ENCODE measurements around the gene NEAT1.

The NEAT1 gene
- total RNA-seq: 721 to 1,016 reads per million in 2 donors

DNA sequence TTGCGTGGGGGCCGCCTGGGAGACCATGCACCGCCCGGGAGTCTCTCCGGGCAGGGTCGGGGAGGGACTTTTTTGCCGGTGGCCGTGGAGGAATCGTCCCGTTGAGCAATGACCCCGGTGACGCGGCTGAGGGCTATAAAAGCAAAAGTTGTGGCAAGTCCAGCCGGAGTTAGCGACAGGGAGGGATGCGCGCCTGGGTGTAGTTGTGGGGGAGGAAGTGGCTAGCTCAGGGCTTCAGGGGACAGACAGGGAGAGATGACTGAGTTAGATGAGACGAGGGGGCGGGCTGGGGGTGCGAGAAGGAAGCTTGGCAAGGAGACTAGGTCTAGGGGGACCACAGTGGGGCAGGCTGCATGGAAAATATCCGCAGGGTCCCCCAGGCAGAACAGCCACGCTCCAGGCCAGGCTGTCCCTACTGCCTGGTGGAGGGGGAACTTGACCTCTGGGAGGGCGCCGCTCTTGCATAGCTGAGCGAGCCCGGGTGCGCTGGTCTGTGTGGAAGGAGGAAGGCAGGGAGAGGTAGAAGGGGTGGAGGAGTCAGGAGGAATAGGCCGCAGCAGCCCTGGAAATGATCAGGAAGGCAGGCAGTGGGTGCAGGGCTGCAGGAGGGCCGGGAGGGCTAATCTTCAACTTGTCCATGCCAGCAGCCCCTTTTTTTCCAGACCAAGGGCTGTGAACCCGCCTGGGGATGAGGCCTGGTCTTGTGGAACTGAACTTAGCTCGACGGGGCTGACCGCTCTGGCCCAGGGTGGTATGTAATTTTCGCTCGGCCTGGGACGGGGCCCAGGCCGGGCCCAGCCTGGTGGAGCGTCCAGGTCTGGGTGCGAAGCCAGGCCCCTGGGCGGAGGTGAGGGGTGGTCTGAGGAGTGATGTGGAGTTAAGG lies at the start of gene NEAT1:
TSS of gene NEAT1 (plus strand) at position 166 of the 883 bp plus-strand sequence.
- DNase-seq: peak; percentile 63 to 95 (median 84)

DNA sequence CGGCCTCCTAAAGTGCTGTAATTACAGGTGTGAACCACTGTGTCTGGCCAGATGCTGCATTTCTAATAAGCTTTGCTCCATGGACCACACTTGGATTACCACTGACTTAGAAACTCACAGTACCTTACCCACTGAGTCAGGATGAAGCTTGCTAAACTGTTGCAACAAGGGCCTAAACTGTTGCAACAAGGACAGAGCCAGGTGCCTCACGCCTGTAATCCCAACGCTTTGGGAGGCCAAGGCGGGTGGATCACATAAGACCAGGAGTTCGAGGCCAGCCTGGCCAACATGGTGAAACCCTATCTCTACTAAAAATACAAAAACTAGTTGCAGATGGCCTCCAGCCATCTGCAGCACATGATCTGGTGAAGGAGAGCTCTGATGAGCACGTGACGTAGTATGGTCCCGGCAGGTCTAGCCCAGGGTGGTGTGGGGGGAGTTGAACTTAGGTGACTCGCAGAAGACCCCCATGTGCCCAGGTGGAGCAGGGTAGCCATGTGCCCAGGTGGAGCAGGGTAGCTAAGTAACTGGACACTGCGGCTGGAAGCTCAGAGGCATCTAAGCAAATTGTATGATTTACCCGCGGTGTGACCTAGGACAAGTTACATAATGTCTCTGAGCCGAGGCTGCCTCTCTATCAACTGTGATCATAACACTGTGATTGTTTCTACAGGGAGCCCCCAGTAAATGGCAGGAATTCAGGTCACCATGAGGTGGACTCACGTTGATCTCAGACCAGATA lies 48.6 kb upstream of the NEAT1 start:
- no peak for DNase-seq

DNA sequence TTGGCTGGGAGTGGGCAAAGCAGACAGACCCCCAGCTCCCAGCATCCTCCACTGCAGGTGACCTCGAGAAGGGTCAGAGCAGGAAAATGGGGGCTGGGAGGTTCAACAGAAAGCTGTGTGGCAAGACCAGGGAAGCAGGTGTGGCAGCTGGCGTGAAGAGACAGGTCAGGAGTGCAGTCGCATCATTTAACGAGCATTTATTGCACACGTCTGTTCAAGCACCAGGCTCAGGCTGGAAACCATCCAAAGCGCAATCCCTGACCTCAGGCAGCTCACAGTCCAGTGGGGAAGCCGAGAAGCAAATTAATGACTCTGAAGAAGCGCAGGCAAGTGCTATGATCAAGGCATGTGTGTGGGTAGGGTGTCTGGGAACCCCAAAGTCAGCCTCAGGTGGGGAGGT lies 47.6 kb upstream of the NEAT1 start:
- DNase-seq: no peak

DNA sequence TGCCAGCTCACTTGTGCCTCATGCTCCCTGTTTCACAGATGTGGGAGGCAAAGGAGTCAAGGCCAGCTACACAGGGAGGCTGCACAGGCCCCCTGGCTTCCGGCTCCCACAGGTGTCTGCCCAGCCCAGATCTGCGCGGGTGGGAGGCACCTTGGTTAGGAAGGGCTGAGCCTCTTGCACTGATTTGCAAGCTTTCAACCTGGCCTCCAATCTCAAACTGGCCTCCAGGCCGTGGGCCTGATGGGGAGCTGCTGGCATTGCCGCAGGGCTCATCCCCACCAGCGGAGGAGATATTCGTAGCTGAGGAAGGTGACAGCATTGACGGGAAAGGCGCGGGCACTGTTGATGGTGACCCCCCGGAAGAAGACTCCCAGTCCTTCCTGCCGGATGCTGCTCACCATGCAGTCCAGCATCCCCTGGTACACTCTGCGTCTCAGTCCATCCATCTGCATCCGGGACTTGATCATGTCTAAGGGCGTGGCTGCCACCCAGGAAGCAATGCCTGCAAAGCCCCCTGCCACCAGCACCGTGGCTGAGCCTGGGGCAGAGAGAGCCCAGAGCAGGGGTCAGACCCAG lies 46.4 kb upstream of the NEAT1 start:
- no peak for DNase-seq

DNA sequence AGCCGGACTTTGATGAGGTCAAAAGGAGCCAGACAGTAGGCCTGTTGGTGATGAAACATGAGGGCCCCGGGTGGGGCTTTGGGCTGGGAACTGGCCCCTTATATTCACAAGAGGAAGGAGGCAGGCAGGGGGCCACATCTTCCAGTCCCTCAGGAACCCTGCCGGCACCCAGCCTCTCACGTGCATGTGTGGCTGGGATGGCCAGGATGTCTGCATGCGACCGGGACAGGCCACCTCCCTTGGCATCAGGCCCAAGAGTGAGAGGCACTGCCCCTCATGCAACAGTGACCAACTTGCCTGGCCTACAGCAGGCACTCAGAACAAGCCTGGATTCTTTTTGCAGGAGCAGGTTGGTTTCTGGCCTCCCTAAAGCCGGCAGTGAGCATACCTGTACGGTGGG lies 45.6 kb upstream of the NEAT1 start:
- no peak for DNase-seq

DNA sequence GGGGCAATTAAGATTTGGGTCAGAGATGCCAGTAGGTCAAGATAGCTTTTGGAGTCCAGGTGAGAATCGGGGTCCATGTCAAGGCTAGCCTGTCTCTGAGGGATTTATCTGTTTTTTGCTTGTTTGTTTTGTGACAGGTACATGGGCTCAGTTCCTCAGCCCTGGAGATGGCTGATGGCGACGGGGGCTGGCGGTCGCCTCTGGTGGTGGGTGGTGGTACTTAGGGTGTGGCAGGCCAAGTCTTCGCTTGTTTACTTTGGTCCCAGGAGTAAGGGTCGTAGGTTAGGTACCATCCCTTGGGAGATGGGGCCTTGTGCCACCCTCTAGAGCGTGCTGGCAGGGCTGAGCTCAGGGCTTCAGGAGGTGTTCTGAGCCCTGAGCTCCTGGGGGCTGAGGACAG lies 44.8 kb upstream of the NEAT1 start:
- no peak for DNase-seq

DNA sequence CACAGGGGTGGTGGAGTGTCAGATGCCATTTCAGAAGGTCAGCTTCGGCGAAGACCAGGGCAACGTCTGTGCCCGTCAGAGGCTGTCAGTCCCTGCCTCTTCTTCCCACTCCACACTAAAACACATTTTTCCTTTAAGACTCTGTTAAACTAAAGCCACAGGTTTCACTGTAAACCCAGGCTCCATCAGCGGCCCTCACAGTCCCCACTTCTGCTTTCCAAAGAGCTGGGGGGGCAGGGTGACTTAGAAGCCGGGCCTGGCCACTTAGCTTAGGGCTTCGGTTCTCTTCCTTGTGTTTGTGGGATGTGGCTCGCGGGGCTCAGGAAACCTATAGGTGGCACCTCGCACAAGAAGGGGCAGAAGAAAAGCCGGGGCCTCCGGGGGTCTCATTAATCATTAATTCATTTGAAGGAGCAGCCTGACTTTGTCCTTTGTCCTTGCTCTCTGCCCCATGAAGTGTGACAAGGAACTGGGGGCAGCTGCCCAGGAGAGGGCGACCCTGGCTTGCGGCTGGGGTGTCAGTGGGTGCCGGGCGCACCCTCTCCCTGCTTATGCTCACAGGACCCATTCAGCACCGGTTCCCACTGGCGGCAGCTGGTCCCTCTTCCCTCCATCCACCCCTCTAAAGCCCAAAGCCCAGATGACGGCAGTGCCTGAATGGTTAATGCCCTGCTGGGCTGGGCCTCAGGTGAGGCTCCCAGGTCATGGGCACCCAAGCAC lies 44.2 kb upstream of the NEAT1 start:
- no peak for DNase-seq

DNA sequence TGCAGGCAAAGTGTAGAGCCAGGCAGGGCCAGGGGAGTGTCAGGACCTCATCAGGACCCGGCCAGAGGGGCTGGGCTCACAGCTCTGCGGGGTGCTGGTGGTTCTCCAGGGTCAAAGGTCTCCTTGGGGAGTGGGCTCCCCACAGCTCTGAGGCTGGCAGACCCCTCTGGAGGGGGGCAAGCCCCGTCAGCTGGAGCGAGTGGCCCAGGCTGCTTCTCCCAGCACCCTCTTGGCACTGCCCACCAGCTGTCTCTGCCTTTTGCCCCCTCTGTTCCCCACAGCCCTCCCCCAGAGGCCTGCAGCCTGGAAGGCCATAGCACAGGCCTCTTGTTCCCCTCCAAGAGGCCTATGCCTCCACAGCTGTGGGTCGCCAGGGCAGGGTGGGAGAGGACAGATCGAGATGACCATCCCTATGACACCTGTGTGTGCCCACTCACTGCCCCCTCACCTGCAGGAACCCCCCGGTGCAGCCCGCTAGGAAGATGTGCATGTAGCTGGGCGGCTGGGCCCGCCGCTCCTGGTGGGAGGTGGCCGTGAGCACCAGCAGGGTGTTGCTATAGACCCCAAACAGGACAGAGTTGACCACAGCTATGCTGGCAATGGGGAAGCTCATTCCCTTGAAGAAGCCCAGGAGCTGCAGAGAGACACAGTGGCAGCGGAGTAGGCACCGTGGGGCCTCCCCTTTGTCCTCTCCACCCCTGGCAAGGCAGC lies 43.5 kb upstream of the NEAT1 start:
- no peak for DNase-seq

DNA sequence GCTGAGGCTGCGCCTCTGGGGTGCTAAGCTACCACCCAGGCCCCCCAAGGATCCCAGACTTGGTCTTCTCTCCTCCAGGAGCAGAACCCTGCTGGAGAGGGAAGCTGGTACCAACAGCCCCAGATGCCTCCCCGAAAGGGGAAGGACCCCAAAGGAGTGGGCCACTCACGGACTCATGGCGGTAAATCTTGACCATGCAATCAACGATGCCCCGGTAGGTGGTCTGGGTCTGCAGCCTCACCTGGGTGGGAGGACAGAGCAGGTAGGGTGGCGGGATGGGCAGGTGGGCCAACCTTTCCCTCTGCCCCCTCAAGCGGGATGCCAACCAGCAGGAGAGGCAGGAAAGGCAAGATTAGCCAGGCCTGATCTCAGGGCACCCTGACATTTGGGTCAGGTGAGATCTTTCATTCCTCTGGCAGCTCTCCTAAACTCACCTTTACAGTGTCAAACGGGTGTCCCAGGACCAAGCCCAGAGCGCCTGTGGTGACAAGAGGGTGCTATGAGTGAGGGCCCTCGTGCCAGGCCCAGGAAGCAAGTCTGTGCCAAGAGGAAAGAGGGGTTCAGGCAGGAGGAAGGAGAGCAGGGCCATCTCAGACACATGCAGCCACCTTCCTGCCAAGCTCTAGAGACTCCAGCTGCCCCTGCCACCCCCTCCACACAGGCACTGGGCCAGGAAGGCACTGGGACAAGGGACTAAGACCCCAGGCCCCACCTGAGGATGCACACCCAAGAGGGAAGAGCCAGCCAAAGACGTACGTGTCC lies 42.7 kb upstream of the NEAT1 start:
- no peak for DNase-seq

DNA sequence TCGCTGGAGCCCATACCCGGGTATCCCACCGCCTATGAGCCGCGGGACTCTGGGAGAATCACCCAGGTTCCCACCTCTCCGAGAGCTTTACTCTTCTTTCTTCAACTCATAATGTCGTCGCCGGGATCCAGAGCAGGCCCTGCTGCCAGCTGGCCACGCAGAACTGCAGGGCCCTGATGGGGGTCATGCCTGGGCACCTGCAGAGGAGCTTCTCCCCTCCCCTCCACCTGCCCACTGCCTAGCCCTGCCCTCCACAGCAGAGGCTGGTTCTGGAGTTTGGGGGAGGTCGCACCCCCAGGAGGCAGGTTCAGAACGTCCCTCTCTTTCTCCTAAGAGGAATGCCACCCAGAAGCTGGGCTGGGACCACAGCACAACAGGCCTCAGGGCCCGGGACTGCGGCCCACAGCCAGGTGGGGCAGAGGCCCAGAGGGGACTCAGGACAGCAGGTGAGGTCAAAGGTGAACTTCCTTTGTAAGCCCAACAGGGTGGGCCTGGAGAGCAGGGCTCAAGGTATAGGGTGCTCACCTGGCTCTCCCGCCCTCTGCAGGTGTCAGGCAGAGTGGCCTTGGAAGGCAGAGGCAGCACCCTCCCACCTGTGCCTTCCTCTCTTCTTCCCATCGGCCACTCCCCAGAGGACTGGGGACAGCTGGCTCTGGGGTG lies 42.0 kb upstream of the NEAT1 start:
- DNase-seq: no peak

DNA sequence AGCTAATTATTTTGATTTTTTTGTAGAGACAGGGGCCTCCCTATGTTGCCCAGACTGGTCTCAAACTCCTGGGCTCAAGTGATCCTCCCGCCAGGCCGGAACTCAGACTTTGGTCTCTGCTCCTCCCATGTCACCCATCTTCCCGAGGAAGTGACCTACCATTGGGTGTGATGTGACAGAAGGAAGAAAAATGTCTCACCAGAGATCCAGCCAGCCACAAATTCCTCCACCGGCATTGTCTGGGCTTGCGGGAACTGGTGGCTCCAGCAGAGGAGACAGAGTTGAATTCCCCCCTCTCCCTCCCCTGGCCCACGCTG lies 40.9 kb upstream of the NEAT1 start:
- peak in 1 of 5 experiments; percentile 65 for DNase-seq

DNA sequence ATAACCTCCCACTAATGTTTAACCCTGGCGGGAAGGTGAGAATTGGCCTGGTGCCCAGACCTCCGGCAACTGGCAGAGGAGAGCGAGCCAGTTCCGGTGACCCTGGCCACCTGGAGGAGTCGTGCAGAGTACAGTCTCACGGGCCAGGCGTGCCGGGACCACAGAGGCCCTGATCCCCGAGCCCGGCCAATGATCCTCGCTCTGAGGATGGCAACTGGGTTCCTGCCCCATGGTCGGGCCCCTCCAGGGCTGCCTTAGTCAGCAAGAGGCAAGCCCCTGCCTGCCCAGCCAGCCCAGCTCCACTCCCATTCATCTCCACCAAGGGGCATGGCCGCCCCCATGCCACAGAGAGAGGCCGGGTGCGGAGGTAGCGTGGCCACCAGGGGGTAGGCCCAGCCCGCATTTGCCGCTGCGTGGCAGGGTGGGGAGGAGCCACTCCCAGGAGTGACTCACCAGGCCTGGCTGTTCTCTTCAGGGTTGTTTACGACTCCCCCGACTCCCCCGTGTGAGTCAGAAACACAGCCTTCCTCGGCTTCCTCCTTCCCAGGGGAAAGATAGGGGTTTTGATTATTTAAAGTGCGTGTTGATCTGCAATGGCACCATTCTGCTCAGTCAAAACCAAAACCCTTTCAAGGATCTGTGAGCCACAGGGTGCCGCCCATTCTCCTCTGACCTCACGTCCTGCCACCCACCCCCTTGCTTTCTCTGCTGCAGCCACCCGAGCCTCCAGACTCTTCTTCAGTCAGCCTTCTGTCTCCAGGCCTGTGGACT lies 40.4 kb upstream of the NEAT1 start, which contains the start of gene SLC25A45:
TSS of gene SLC25A45 (minus strand) at position 614 of the 771 bp plus-strand sequence. CDS start 695 bp downstream, outside the sequence.
- DNase-seq: peak; percentile 76 to 94 (median 87)

DNA sequence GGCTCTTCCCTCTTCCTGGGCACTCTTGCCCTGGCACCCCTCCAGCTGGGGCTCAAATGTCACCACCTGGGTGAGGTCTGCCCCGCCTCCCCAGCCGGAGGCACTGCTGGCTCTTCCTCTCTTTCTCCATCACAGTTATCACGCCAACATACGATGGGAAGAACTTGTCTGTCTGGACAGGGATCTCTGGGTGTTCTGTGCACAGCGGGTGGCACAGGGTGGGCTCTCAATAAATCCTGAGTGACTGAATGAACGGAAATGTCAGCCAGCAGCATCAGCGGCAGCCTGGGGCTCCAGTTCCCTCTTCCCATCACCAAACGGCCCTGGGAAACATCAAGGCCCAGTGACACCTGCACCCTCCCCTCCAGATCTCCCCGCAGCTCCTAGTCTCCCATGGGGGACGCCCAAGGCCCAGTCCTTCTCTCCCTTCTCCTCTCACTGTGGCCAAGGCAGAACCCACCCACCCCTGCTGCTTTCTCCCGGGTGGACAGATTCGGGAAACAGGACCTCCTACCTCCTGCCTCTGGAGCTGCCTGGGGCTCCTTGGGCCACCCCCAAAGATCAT lies 39.7 kb upstream of the NEAT1 start:
- DNase-seq: no peak

DNA sequence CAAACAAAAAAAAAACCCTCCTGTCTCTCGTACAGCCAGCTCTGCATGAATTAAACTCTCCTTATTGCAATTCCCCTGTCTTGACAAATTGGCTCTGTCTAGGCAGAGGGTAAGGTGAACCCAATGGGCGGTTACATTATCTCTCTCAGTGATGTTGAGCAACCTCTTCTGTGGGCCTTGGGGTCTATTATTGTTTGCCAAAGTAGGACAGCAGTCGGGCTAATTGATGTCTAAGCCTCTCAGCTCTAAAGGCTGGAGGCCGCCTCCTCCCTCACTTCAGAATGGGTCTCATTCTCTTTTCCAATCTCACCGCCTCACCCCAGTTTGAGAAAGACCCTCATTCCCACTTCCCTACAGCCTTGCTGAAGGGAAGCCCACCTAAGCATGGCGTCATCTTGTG lies 38.8 kb upstream of the NEAT1 start:
- no peak for DNase-seq

DNA sequence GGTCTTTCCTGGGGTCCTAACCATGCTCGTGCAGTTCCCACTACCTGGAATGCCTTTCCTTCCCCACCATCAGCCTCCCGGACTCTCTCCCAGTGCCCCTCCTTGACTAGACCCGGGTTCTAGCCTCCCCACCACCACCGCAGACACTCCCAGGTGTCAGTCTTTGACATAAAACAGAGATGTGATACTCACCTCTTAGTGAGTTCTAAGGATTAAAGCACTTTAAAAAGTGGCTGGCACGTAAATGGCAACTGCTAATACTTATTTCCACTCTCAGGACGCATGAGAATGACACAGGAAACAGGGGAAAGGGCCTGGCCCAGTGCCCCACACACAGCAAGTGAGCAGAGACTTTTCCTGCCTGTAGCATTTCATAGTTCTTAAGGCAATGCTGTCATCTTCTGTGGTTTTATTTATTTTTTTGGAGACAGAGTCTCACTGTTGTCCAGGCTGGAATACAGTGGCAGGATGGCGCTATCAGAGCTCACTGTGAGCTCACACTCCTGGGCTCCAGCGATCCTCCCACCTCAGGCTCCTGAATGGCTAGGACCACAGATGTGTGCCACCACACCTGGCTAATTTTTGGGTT lies 38.2 kb upstream of the NEAT1 start:
- DNase-seq: peak in 1 of 5 experiments; percentile 44

DNA sequence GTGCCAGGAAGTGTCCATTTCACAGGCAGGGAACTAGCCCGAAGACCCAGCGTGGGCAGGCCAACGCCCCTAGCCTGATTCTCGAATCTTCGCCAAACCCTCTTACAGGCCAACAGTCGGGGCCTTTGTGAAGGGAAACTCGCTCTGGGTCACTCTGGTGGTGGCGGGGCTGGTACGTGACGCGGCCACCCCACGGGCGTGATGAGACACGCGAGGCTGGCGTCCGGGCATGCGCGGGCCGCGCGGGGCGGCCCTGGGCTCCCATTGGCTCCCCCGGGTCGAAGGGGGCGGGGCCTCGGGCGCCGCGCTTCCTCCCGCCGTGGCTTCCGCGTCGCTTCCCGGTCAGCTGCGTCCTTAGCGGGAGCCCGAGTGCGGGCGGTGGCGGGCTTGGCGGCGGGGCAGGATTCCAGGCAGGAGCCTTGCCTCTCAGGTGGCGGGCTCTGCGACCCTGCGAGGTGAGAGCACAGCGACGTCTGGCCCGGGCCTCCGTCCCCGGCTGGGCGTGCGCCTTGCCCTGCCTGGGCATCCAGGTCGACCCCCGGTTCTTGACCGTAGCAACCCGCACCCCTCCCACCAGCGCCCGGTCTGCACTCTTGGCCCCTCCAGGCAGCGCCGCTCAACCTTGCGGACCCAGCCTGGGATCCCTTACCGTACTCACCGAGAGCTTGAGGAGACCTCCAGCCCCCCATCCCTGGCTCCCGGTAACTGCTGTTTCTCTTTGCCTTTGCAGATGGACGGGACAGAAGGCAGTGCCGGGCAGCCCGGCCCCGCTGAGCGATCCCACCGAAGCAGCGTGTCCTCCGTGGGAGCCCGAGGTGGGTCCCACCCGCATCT lies 36.1 kb upstream of the NEAT1 start, which contains the start of gene FRMD8:
TSS of gene FRMD8 (plus strand) at position 331 of the 834 bp plus-strand sequence. CDS start at position 731, 400 bp downstream.
- DNase-seq: peak; percentile 78 to 88 (median 84)

DNA sequence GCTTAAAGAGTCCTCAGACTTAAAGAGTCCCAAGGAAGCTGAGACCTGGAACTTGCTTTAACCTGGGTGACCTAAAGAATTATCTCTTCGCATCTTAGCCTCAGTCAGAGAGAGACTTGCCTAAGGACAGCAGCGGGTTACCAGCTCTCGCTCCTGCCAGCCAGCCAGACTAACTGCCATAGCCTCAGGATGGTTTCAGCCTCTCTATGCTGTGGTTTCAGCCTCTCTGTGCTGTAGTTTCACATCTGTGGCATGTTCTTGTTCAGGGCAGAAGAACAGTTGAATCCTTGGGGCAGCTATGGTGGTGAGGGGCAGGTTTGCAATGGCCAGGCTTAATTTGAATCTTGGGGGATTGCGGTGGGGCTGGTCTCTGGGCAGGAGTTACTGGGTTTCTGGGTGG lies 33.9 kb upstream of the NEAT1 start:
- peak in 1 of 5 experiments; percentile 46 for DNase-seq
